HepG2 (cell line): ENCODE results near the gene PIM3. TPM values are rescaled to one million over a fixed set of nuclear protein-coding genes. Genes with fewer than 3 reads are reported as not detected.

ENCODE experiments used
- AKAP8 ChIP-seq: sonication (generic); formaldehyde crosslinking; IDR thresholded peaks from 2 replicates; pipeline ENCODE4 v1.5.1; 2020; ENCODE audit warnings: mild to moderate bottlenecking, missing genetic modification reagents
- BRD4 ChIP-seq: sonication (generic); formaldehyde crosslinking; IDR thresholded peaks from 2 replicates; pipeline ENCODE4 v1.4.0; 2020; ENCODE audit warnings: missing genetic modification reagents
- CENPBD1 ChIP-seq: sonication (generic); formaldehyde crosslinking; IDR thresholded peaks from 2 replicates; pipeline ENCODE4 v1.8.0; 2022; ENCODE audit warnings: missing genetic modification reagents, low read depth, mild to moderate bottlenecking, borderline replicate concordance
- CENPX ChIP-seq: sonication (generic); formaldehyde crosslinking; IDR thresholded peaks from 2 replicates; pipeline ENCODE4 v1.9.0; 2021; ENCODE audit warnings: mild to moderate bottlenecking, missing genetic modification reagents, moderate library complexity
- GATA4 ChIP-seq: sonication (generic); IDR thresholded peaks from 2 replicates; pipeline ENCODE4 v1.6.1; 2016; ENCODE audit warnings: antibody characterized with exemption, low read depth, borderline replicate concordance
- KDM1A ChIP-seq: IDR thresholded peaks from 2 replicates; pipeline ENCODE4 v1.6.1; 2016; ENCODE audit warnings: missing compliant biosample characterization
- KLF11 ChIP-seq: IDR thresholded peaks from 2 replicates; pipeline ENCODE4 v1.6.1; 2016; ENCODE audit warnings: missing compliant biosample characterization
- MBNL3 ChIP-seq: fragments of 250-450 bp; sonication (Bioruptor Pico); conservative IDR thresholded peaks from 2 replicates; pipeline ENCODE4 v1.8.0; 2022; ENCODE audit warnings: mild to moderate bottlenecking, inconsistent platforms
- MED1 ChIP-seq: sonication (generic); formaldehyde crosslinking; IDR thresholded peaks from 2 replicates; pipeline ENCODE4 v1.4.0; 2020; ENCODE audit warnings: missing genetic modification reagents
- NFATC3 ChIP-seq: sonication (generic); formaldehyde crosslinking; IDR thresholded peaks from 2 replicates; pipeline ENCODE4 v1.5.1; 2020; ENCODE audit warnings: mild to moderate bottlenecking, missing genetic modification reagents
- NFKBIZ ChIP-seq: IDR thresholded peaks from 2 replicates; pipeline ENCODE4 v1.6.1; 2018; ENCODE audit warnings: missing genetic modification reagents, missing compliant biosample characterization
- PRPF4 ChIP-seq: fragments of 200-400 bp; formaldehyde crosslinking; IDR thresholded peaks from 2 replicates; pipeline ENCODE4 v1.6.1; 2016; ENCODE audit warnings: low read length, low read depth; ENCODE audit not compliant: poor library complexity, severe bottlenecking
- SIX1 ChIP-seq: sonication (generic); formaldehyde crosslinking; IDR thresholded peaks from 2 replicates; pipeline ENCODE4 v1.4.0; 2020; ENCODE audit warnings: missing genetic modification reagents, borderline replicate concordance
- SKI ChIP-seq: fragments of 450-650 bp; IDR thresholded peaks from one replicate; pipeline ENCODE4 v1.6.1; 2018; ENCODE audit warnings: mild to moderate bottlenecking; ENCODE audit not compliant: partially characterized antibody
- TCF7L2 ChIP-seq: IDR thresholded peaks from 2 replicates; pipeline ENCODE4 v1.6.1; 2011; ENCODE audit warnings: mild to moderate bottlenecking, low read depth, low read length, moderate library complexity
- ZBTB44 ChIP-seq: sonication (generic); formaldehyde crosslinking; IDR thresholded peaks from 2 replicates; pipeline ENCODE4 v1.4.0; 2020; ENCODE audit warnings: missing genetic modification reagents
- ZFP36 ChIP-seq: fragments of 150-350 bp; IDR thresholded peaks from 2 replicates; pipeline ENCODE4 v1.6.1; 2018; ENCODE audit warnings: borderline replicate concordance, low read length, low read depth; ENCODE audit not compliant: partially characterized antibody
- ZFP36L1 ChIP-seq: sonication (generic); formaldehyde crosslinking; IDR thresholded peaks from 2 replicates; pipeline ENCODE4 v1.8.0; 2022; ENCODE audit warnings: mild to moderate bottlenecking, missing genetic modification reagents, moderate library complexity
- ZNF20 ChIP-seq: sonication (generic); formaldehyde crosslinking; IDR thresholded peaks from 2 replicates; pipeline ENCODE4 v1.4.0; 2020; ENCODE audit warnings: mild to moderate bottlenecking, moderate library complexity, missing genetic modification reagents
- ZNF780A ChIP-seq: sonication (generic); formaldehyde crosslinking; IDR thresholded peaks from 2 replicates; pipeline ENCODE4 v1.8.0; 2022; ENCODE audit warnings: mild to moderate bottlenecking, missing genetic modification reagents, moderate library complexity
- polyA plus RNA-seq, 8 experiments: library from polyadenylated mRNA; depleted of rRNA in 3 of 8; stranded (reverse) in 7 of 8; unstranded in 1 of 8; fragments of >200 nt; fragmentation: Illumina TruSeq in 4 of 8; extraction: Trizol in 4 of 8; gene quantifications; 2 replicates each; pipeline versions ENCODE4 v1.2.1 to v1.2.3, GENCODE V29; 2011 to 2016; ENCODE audit warnings: low read depth in 4 of 8, missing spikeins in 1 of 8, mixed read lengths in 1 of 8; ENCODE audit not compliant: insufficient read depth in 1 of 8
- total RNA-seq, 5 experiments: library from RNA; depleted of rRNA; stranded (reverse); fragments of >200 nt; fragmentation: Illumina TruSeq; extraction: Trizol; gene quantifications; 2 replicates each; pipeline ENCODE4 v1.2.3, GENCODE V29; 2016; ENCODE audit warnings: low read depth in 1 of 5
- TF ChIP-seq, protein P1 (sequence below): sonication (generic); formaldehyde crosslinking; IDR thresholded peaks from 2 replicates; pipeline ENCODE4 v1.4.0; 2020; ENCODE audit warnings: missing genetic modification reagents, borderline replicate concordance
- TF ChIP-seq, protein P2 (sequence below): sonication (generic); formaldehyde crosslinking; IDR thresholded peaks from 2 replicates; pipeline ENCODE4 v1.4.0; 2020; ENCODE audit warnings: missing genetic modification reagents
- TF ChIP-seq, protein P3 (sequence below): sonication (generic); formaldehyde crosslinking; IDR thresholded peaks from 2 replicates; pipeline ENCODE4 v1.4.0; 2020; ENCODE audit warnings: missing genetic modification reagents, borderline replicate concordance
- TF ChIP-seq, protein P4 (sequence below): IDR thresholded peaks from 2 replicates; pipeline ENCODE4 v1.6.1; 2016; ENCODE audit warnings: mild to moderate bottlenecking, missing biosample characterization, missing genetic modification reagents

Gene PIM3
- total and polyA plus RNA-seq, 2 of the 13 experiments (the other 11 are each of a cell fraction or from before 2014, with no cell fraction given) = 21.6 to 31.2 TPM

- no peak for TF ChIP-seq TCF7L2
- no peak for TF ChIP-seq AKAP8 (CRISPR knock-in tag)
- TF ChIP-seq BRD4 (CRISPR knock-in tag) = 0 out of 2 replicates have a peak, but pooled peaks have one; percentile 40
- TF ChIP-seq, protein P1, sequence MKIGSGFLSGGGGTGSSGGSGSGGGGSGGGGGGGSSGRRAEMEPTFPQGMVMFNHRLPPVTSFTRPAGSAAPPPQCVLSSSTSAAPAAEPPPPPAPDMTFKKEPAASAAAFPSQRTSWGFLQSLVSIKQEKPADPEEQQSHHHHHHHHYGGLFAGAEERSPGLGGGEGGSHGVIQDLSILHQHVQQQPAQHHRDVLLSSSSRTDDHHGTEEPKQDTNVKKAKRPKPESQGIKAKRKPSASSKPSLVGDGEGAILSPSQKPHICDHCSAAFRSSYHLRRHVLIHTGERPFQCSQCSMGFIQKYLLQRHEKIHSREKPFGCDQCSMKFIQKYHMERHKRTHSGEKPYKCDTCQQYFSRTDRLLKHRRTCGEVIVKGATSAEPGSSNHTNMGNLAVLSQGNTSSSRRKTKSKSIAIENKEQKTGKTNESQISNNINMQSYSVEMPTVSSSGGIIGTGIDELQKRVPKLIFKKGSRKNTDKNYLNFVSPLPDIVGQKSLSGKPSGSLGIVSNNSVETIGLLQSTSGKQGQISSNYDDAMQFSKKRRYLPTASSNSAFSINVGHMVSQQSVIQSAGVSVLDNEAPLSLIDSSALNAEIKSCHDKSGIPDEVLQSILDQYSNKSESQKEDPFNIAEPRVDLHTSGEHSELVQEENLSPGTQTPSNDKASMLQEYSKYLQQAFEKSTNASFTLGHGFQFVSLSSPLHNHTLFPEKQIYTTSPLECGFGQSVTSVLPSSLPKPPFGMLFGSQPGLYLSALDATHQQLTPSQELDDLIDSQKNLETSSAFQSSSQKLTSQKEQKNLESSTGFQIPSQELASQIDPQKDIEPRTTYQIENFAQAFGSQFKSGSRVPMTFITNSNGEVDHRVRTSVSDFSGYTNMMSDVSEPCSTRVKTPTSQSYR (CRISPR knock-in tag) = no peak
- TF ChIP-seq NFATC3 (CRISPR knock-in tag) = no peak
- TF ChIP-seq, protein P2, sequence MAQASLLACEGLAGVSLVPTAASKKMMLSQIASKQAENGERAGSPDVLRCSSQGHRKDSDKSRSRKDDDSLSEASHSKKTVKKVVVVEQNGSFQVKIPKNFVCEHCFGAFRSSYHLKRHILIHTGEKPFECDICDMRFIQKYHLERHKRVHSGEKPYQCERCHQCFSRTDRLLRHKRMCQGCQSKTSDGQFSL (CRISPR knock-in tag) = no peak
- no peak for TF ChIP-seq PRPF4
- no peak for TF ChIP-seq GATA4
- no peak for TF ChIP-seq KLF11 (CRISPR knock-in tag)
- TF ChIP-seq CENPBD1 (CRISPR knock-in tag) = no peak
- TF ChIP-seq, protein P3, sequence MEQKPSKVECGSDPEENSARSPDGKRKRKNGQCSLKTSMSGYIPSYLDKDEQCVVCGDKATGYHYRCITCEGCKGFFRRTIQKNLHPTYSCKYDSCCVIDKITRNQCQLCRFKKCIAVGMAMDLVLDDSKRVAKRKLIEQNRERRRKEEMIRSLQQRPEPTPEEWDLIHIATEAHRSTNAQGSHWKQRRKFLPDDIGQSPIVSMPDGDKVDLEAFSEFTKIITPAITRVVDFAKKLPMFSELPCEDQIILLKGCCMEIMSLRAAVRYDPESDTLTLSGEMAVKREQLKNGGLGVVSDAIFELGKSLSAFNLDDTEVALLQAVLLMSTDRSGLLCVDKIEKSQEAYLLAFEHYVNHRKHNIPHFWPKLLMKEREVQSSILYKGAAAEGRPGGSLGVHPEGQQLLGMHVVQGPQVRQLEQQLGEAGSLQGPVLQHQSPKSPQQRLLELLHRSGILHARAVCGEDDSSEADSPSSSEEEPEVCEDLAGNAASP = no peak
- no peak for TF ChIP-seq KDM1A (CRISPR knock-in tag)
- no peak for TF ChIP-seq MED1
- TF ChIP-seq SKI = no peak
- no peak for TF ChIP-seq SIX1
- TF ChIP-seq ZBTB44 (CRISPR knock-in tag) = no peak
- TF ChIP-seq ZFP36 = no peak
- no peak for TF ChIP-seq ZNF20 (CRISPR knock-in tag)
- TF ChIP-seq ZFP36L1 (CRISPR knock-in tag) = no peak
- TF ChIP-seq, protein P4, sequence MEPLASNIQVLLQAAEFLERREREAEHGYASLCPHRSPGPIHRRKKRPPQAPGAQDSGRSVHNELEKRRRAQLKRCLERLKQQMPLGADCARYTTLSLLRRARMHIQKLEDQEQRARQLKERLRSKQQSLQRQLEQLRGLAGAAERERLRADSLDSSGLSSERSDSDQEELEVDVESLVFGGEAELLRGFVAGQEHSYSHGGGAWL = 0 out of 2 replicates have a peak, but pooled peaks have one; percentile 25
- TF ChIP-seq NFKBIZ (CRISPR knock-in tag) = 0 out of 2 replicates have a peak, but pooled peaks have one; percentile 3
- no peak for TF ChIP-seq CENPX (CRISPR knock-in tag)
- 0 out of 2 replicates have a peak, but pooled peaks have one; percentile 6 for TF ChIP-seq ZNF780A
- TF ChIP-seq MBNL3 (CRISPR knock-in tag) = no peak
These were observed 23.4 kb upstream of the PIM3 start (continued) for GRCh38 chr22:49936973-49937757.
